Endodermal cell (in vitro differentiated cells): ENCODE results near the gene IGFBP6. TPM values are rescaled to one million over a fixed set of nuclear protein-coding genes. Genes with fewer than 3 reads are reported as not detected.

Source experiments
- DNase-seq: peaks from one replicate; pipeline ENCODE4 v3.0.0-alpha.2; 2017
- H3K27ac ChIP-seq: 2 replicates; pipeline ENCODE4 v1.5.1; 2013; ENCODE audit warnings: mild to moderate bottlenecking, low read depth, low read length, moderate library complexity
- H3K27me3 ChIP-seq: 2 replicates; pipeline ENCODE4 v1.6.1; 2013; ENCODE audit warnings: mild to moderate bottlenecking, low read length, moderate library complexity; ENCODE audit not compliant: insufficient read depth, control insufficient read depth, poor library complexity, severe bottlenecking
- H3K36me3 ChIP-seq: 2 replicates; pipeline ENCODE4 v1.7.0; 2013; ENCODE audit warnings: mild to moderate bottlenecking, low read length, moderate library complexity; ENCODE audit not compliant: control insufficient read depth, insufficient read depth
- H3K4me1 ChIP-seq: one replicate; pipeline ENCODE4 v1.7.0; 2013; ENCODE audit warnings: low read length; ENCODE audit not compliant: control insufficient read depth, insufficient read depth
- H3K4me3 ChIP-seq: 2 replicates; pipeline ENCODE4 v1.5.1; 2013; ENCODE audit warnings: mild to moderate bottlenecking, low read length, moderate library complexity
- H3K9ac ChIP-seq: 2 replicates; pipeline ENCODE4 v1.6.1; 2013; ENCODE audit warnings: mild to moderate bottlenecking, low read length, moderate library complexity; ENCODE audit not compliant: poor library complexity, severe bottlenecking; ENCODE audit errors: extremely low read depth
- H3K9me3 ChIP-seq: 2 replicates; pipeline ENCODE4 v1.6.1; 2013; ENCODE audit warnings: mild to moderate bottlenecking, low read length, moderate library complexity; ENCODE audit not compliant: control insufficient read depth
- H3K27ac Mint-ChIP-seq: 2 replicates; pipeline ENCODE4 v1.8.0; 2020; ENCODE audit warnings: mixed read lengths
- H3K27me3 Mint-ChIP-seq: 2 replicates; pipeline ENCODE4 v1.8.0; 2021; ENCODE audit warnings: mild to moderate bottlenecking, mixed read lengths; ENCODE audit not compliant: insufficient read depth
- H3K36me3 Mint-ChIP-seq: 2 replicates; pipeline ENCODE4 v1.8.0; 2020; ENCODE audit warnings: low read depth, mixed read lengths
- H3K4me1 Mint-ChIP-seq: 2 replicates; pipeline ENCODE4 v1.8.0; 2020; ENCODE audit warnings: mixed read lengths
- H3K4me3 Mint-ChIP-seq: 2 replicates; pipeline ENCODE4 v1.8.0; 2020; ENCODE audit warnings: mild to moderate bottlenecking, moderate library complexity, mixed read lengths
- H3K9me3 Mint-ChIP-seq: 2 replicates; pipeline ENCODE4 v1.8.0; 2020; ENCODE audit warnings: mild to moderate bottlenecking, mixed read lengths
- CTCF ChIP-seq: fragments of 200-600 bp; sonication (generic); conservative IDR thresholded peaks from 2 replicates; pipeline ENCODE4 v1.5.0; 2021; ENCODE audit warnings: antibody characterized with exemption, mild to moderate bottlenecking
- WGBS, 2 experiments: methylation state at CpG; one replicate each; pipeline versions ENCODE4 v1.1.5 to v1.1.7; 2013; ENCODE audit warnings: missing lambda C conversion rate in 2 of 2, mixed read lengths in 1 of 2; ENCODE audit not compliant: insufficient coverage in 1 of 2, insufficient read length in 1 of 2; 5-methylcytosine and 5-hydroxymethylcytosine counted together
- total RNA-seq, 2 donors: library from RNA; stranded (reverse); fragmentation: NEBNext Ultra II Directional in 1 of 2; extraction: Animal tissue kit (Norgen Biotek cat#: 25700) in 1 of 2; gene quantifications; 2 replicates in 1 of 2; 3 replicates in 1 of 2; pipeline ENCODE4 v1.2.1, GENCODE V29; 2021

IGFBP6 gene
- total RNA-seq, 2 donors from 2014 or later: 21.7 to 48.4 TPM

GRCh38 chr12:53115112-53115890 is 17.8 kb downstream of the IGFBP6 start:
- H3K27me3 Mint-ChIP-seq: peaks cover 28% of the 10 kb centered on the region
- Histone ChIP-seq H3K9me3 (peaks cover 3% of the 10 kb centered on the region), H3K4me1 (no peaks in the 10 kb centered on the region), H3K27me3 (no peaks in the 10 kb centered on the region), H3K36me3 (no peaks in the 10 kb centered on the region), H3K27ac (no peak overlapping the region), H3K4me3 (no peak overlapping the region), H3K9ac (no peak overlapping the region)
- peak; percentile 91 for DNase-seq
- 93 to 94% methylated on average over 24 to 33 of the region's 33 CpGs for WGBS, 2 experiments
- H3K4me3 Mint-ChIP-seq: no peak overlapping the region
- peaks cover 5% of the 10 kb centered on the region for H3K9me3 Mint-ChIP-seq
- H3K27ac Mint-ChIP-seq: no peak overlapping the region
- TF ChIP-seq CTCF: no peak
- H3K4me1 Mint-ChIP-seq: peaks cover 12% of the 10 kb centered on the region
- H3K36me3 Mint-ChIP-seq: no peaks in the 10 kb centered on the region

- Mint-ChIP-seq H3K36me3 (no peaks in the 10 kb centered on the region), H3K9me3 (peaks cover 4% of the 10 kb centered on the region), H3K4me1 (peaks cover 12% of the 10 kb centered on the region), H3K27ac (no peak overlapping the region), H3K27me3 (peaks cover 35% of the 10 kb centered on the region), H3K4me3 (no peak overlapping the region)
- WGBS, 2 experiments: 93 to 96% methylated on average over 6 to 8 of the region's 8 CpGs
- Histone ChIP-seq H3K4me3 (no peak overlapping the region), H3K9ac (no peak overlapping the region), H3K27me3 (no peaks in the 10 kb centered on the region), H3K36me3 (no peaks in the 10 kb centered on the region), H3K27ac (no peak overlapping the region), H3K9me3 (no peaks in the 10 kb centered on the region), H3K4me1 (no peaks in the 10 kb centered on the region)
- TF ChIP-seq CTCF: no peak
- no peak for DNase-seq
Observed at GRCh38 chr12:53115891-53116648, 18.6 kb downstream of the IGFBP6 start.

- DNase-seq: no peak
- peaks cover under 1% of the 10 kb centered on the region for H3K27me3 ChIP-seq
- H3K27ac ChIP-seq: no peak overlapping the region
- WGBS, 2 experiments: 79 to 89% methylated on average over 7 to 8 of the region's 8 CpGs
- H3K36me3 ChIP-seq: no peaks in the 10 kb centered on the region
- H3K27ac Mint-ChIP-seq: no peak overlapping the region
- H3K9me3 Mint-ChIP-seq: no peaks in the 10 kb centered on the region
- H3K4me3 Mint-ChIP-seq: no peak overlapping the region
- no peaks in the 10 kb centered on the region for H3K36me3 Mint-ChIP-seq
- H3K9me3 ChIP-seq: no peaks in the 10 kb centered on the region
- peaks cover 16% of the 10 kb centered on the region for H3K4me1 Mint-ChIP-seq
- no peak overlapping the region for H3K9ac ChIP-seq
- H3K4me3 ChIP-seq: no peak overlapping the region
- H3K4me1 ChIP-seq: peaks cover 5% of the 10 kb centered on the region
- H3K27me3 Mint-ChIP-seq: peaks cover 41% of the 10 kb centered on the region
- TF ChIP-seq CTCF: no peak
Observed at GRCh38 chr12:53118751-53119300, 21.4 kb downstream of the IGFBP6 start.
